HL-60 (cell line): Measurements from ENCODE around the gene CD81.

Experiments used
- DNase-seq, 2 experiments: peaks; one replicate each; pipeline ENCODE4 v3.0.0-alpha.2; 2010 to 2020; ENCODE audit warnings: low read depth in 1 of 2, low spot score in 1 of 2
- H3K27ac ChIP-seq: fragments of 250-450 bp; sonication (Bioruptor Pico); replicated peaks from 2 replicates; pipeline ENCODE4 v1.5.1; 2020; ENCODE audit warnings: mild to moderate bottlenecking, moderate library complexity
- H3K27me3 ChIP-seq: fragments of 250-450 bp; sonication (Bioruptor Pico); 2 replicates; pipeline ENCODE4 v1.5.1; 2021; ENCODE audit warnings: mild to moderate bottlenecking, moderate library complexity; ENCODE audit not compliant: insufficient read depth, poor library complexity, severe bottlenecking
- H3K4me3 ChIP-seq: replicated peaks from 2 replicates; pipeline ENCODE4 v1.5.1; 2011; ENCODE audit warnings: mild to moderate bottlenecking, control low read depth, low read length; ENCODE audit not compliant: insufficient read depth
- GABPA ChIP-seq: IDR thresholded peaks from 2 replicates; pipeline ENCODE4 v1.6.1; 2012; ENCODE audit warnings: low read depth
- POLR2AphosphoS5 ChIP-seq: IDR thresholded peaks from 2 replicates; pipeline ENCODE4 v1.6.1; 2012; ENCODE audit warnings: low read depth
- SPI1 ChIP-seq: IDR thresholded peaks from 2 replicates; pipeline ENCODE4 v1.6.1; 2012; ENCODE audit warnings: low read depth, mild to moderate bottlenecking, borderline replicate concordance
- TF ChIP-seq, protein P1 (sequence below): IDR thresholded peaks from one replicate; pipeline ENCODE4 v1.5.1; 2011; ENCODE audit warnings: low read length, control low read depth, inconsistent platforms; ENCODE audit not compliant: insufficient read depth
- TF ChIP-seq, protein P2 (sequence below): IDR thresholded peaks from 2 replicates; pipeline ENCODE4 v1.6.1; 2012; ENCODE audit warnings: low read depth; ENCODE audit not compliant: insufficient replicate concordance

Gene CD81

DNA sequence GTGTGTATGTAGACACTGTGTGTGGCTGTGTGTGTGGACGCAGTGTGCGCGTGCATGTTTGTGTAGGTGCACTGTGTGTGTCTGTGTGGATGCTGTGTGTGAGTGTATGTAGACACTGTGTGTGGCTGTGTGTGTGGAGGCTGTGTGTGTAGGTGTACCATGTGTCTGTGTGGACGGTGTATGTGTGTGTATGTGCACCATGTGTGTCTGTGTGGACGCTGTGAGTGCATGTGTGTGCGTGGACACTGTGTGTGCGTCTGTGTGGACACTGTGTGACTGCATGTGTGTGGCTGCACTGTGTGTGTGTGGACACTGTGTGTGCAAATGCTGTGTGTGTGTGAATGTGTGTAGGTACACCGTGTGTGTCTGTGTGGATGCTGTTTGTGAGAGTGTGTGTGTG lies 56.9 kb downstream of the CD81 start:
- TF ChIP-seq, protein P1, sequence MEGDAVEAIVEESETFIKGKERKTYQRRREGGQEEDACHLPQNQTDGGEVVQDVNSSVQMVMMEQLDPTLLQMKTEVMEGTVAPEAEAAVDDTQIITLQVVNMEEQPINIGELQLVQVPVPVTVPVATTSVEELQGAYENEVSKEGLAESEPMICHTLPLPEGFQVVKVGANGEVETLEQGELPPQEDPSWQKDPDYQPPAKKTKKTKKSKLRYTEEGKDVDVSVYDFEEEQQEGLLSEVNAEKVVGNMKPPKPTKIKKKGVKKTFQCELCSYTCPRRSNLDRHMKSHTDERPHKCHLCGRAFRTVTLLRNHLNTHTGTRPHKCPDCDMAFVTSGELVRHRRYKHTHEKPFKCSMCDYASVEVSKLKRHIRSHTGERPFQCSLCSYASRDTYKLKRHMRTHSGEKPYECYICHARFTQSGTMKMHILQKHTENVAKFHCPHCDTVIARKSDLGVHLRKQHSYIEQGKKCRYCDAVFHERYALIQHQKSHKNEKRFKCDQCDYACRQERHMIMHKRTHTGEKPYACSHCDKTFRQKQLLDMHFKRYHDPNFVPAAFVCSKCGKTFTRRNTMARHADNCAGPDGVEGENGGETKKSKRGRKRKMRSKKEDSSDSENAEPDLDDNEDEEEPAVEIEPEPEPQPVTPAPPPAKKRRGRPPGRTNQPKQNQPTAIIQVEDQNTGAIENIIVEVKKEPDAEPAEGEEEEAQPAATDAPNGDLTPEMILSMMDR = no peak
- TF ChIP-seq, protein P2, sequence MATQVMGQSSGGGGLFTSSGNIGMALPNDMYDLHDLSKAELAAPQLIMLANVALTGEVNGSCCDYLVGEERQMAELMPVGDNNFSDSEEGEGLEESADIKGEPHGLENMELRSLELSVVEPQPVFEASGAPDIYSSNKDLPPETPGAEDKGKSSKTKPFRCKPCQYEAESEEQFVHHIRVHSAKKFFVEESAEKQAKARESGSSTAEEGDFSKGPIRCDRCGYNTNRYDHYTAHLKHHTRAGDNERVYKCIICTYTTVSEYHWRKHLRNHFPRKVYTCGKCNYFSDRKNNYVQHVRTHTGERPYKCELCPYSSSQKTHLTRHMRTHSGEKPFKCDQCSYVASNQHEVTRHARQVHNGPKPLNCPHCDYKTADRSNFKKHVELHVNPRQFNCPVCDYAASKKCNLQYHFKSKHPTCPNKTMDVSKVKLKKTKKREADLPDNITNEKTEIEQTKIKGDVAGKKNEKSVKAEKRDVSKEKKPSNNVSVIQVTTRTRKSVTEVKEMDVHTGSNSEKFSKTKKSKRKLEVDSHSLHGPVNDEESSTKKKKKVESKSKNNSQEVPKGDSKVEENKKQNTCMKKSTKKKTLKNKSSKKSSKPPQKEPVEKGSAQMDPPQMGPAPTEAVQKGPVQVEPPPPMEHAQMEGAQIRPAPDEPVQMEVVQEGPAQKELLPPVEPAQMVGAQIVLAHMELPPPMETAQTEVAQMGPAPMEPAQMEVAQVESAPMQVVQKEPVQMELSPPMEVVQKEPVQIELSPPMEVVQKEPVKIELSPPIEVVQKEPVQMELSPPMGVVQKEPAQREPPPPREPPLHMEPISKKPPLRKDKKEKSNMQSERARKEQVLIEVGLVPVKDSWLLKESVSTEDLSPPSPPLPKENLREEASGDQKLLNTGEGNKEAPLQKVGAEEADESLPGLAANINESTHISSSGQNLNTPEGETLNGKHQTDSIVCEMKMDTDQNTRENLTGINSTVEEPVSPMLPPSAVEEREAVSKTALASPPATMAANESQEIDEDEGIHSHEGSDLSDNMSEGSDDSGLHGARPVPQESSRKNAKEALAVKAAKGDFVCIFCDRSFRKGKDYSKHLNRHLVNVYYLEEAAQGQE = no peak
- TF ChIP-seq SPI1 (no peak), GABPA (no peak), POLR2AphosphoS5 (no peak)
- Histone ChIP-seq H3K27ac (no peak overlapping the region), H3K4me3 (no peak overlapping the region), H3K27me3 (no peaks in the 10 kb centered on the region)
- no peak for DNase-seq

DNA sequence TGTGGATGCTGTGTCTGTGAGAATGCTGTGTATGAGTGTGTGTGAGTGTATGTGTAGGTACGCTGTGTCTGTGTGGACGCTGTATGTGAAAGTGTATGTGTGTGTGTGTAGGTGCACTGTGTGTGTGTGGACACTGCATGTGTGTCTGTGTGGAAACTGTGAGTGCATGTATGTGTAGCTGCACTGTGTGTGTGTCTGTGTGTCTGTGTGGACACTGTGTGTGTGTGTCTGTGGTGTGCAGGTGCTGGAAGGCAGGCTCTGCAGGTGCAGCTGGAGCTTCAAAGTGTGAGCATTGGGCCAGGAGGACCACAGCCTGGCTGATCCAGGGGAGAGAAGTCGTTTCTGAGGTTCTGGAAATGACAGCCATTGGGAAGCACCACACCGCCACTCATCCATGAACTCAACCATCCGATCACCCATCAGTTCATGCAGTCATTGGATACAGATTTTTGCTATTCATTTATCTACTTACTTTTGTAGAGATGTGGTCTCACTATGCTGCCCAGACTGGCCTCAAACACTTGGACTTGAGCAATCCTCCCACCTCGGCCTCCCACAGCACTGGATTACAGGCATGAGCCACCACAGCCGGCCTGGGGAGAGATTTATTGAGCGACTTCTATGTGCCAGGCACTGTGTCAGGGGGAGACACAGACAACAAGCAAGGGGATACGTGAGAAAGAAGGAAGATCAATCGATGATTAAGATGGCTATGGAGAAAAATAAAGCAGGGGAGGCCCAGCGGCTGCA lies 57.6 kb downstream of the CD81 start:
- Histone ChIP-seq H3K27ac (no peak overlapping the region), H3K4me3 (no peak overlapping the region), H3K27me3 (no peaks in the 10 kb centered on the region)
- TF ChIP-seq GABPA = no peak
- TF ChIP-seq, protein P1 = no peak
- TF ChIP-seq SPI1 = no peak
- TF ChIP-seq, protein P2 = no peak
- no peak for TF ChIP-seq POLR2AphosphoS5
- DNase-seq = no peak

DNA sequence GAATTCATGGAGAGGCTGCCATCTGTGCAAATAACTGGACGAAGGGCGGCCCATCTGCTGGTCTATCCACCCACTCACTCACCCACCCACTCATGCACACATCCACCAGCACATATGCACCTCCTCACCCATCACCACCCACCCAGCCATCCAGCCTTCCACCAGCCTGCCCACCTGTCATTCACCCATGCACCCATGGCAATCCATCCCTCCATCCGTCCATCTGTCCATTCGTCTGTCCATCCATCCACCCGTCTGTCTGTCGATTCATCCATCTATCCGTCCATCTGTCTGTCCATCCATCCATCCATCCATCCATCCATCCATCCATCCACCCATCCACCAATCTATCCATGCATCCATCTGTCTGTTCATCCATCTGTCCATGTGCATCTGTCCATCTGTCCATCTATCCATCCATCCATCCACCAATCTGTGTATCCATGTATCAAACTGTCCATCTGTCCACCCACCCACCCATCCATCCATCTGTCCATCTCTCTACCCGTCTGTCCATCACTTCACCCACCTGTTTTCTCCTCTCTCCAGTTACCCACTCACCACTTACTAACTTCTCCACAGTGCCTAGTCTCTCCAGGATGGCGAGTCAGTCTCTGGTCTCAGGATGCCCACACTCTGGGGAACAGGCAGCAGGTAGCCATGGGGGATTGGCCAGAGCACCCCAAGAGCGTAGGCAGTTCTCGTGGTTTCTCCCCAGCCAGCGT lies 58.3 kb downstream of the CD81 start:
- no peak overlapping the region for H3K27ac ChIP-seq
- H3K27me3 ChIP-seq = no peaks in the 10 kb centered on the region
- H3K4me3 ChIP-seq = no peak overlapping the region
- no peak for DNase-seq
- TF ChIP-seq, protein P2 = no peak
- TF ChIP-seq, protein P1 = no peak
- no peak for TF ChIP-seq POLR2AphosphoS5
- TF ChIP-seq SPI1 = no peak
- no peak for TF ChIP-seq GABPA
